HG03521 (cell line): ENCODE results near the gene CSDE1.
A peak's percentile ranks its signal among the peaks of the same experiment; 100 is the strongest.

ENCODE experiments used
- ATAC-seq: cut with Tn5 transposase; IDR thresholded peaks from one replicate; pipeline ENCODE4 v1.9.1; 2021; ENCODE audit warnings: mild to moderate bottlenecking, moderate library complexity; ENCODE audit not compliant: unreplicated experiment

The CSDE1 gene

DNA sequence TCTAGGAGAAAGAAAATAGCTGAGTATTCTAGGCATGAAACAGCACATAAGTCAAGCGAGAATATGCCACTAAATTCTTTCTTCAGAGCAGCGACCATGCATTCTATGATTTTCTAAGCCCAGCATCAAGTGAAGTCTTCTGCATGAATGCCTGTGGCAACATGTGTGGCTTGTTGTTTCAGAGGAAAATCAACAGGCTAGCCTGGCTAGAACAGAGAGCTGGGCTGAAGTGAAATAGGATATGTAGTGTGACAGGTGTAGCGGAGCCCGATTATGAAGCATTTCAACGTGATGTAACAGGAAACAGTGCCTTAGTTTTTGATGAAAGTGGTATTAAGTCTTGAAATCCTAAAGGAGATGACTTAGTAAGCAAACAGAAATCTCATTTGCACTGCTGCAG is 7.0 kb downstream of the CSDE1 start:
- no peak for ATAC-seq

DNA sequence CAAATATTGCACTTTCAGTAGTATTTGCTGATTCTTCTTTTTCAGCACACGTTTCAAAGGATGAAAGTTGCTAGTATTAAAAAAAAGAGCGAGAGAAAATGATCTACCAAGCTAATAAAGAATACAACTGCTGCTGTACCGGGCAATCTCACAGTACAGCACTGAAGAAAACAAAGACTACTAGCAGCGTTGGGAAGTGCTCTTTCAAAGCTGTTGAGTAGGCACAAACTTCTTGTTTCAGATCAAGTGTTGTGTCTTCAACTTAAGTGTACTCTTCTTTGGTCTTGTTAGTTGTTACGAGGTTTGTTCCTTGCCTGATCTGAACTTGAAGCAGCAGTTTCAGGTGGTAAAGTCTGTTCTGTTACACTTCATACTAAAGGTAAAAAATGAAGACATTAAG is 7.9 kb downstream of the CSDE1 start:
- no peak for ATAC-seq

- no peak for ATAC-seq
These were observed 11.2 kb downstream of the CSDE1 start for GRCh38 chr1:114746450-114747121.

- no peak for ATAC-seq
These were observed 12.5 kb downstream of the CSDE1 start for GRCh38 chr1:114745291-114745690.

- ATAC-seq, result no peak
These were observed 15.6 kb downstream of the CSDE1 start for GRCh38 chr1:114741963-114742746.

DNA sequence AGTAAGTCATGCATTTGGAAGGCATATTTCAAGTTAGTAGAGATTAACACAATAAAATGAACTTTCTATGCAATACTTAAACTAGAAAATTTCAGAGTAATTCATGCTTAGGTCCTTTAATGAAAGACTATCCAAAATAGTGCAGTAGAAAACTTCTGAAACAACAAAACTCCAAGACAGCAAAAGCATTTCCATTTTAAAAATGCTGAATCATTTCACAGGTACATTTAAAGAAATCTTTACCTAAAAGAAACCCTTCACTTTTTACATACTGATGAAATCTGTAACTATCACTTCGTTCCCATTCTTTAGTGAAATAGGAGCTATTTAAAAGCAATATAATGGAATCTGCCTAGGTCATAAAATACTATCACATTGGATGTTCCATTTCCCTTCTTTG is 17.5 kb downstream of the CSDE1 start:
- ATAC-seq, result no peak

DNA sequence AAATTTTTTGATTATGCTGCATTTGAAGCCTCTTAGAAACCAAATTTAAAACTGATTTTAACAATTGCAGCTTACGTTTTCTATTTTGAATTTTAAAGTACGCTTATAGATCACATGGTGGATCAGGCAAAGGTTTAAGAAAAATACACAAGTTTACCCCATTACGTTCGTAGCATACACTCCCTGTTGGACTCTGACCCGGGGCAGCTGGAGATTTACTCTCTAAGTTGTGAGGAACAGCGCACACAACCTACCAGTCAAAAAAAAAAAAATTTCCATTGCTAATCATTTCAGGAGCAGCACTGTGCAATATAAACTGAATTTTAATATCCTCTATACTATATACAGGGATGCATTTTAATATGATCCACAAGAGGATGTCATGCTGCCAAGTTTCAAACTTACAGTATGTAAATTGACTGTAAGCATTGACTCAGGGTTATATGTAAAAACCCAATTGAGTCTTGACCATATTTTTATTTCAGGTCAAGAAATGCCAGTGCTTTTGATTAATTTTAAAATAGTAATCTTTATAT is 20.4 kb downstream of the CSDE1 start:
- no peak for ATAC-seq

DNA sequence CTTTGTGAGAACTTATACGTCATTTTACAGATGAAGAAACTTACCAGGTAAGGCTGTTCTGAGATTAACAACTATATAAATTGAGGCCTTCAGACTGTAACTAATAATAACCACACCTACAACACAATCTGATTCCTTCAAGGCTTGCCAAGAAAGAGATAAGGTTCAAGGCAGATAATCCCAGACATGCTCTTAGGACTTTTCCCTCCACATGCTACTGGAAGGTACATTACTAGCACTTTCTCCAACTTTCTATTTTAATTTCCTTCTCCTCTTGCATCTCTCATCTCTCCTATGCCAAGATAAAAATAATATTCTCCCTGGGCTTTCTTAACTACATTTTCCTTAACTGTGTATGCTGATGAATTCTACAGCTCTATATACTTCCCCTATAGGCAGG is 22.3 kb downstream of the CSDE1 start:
- no peak for ATAC-seq

GRCh38 chr1:114729782-114730181 is 28.0 kb downstream of the CSDE1 start:
- ATAC-seq, result no peak

DNA sequence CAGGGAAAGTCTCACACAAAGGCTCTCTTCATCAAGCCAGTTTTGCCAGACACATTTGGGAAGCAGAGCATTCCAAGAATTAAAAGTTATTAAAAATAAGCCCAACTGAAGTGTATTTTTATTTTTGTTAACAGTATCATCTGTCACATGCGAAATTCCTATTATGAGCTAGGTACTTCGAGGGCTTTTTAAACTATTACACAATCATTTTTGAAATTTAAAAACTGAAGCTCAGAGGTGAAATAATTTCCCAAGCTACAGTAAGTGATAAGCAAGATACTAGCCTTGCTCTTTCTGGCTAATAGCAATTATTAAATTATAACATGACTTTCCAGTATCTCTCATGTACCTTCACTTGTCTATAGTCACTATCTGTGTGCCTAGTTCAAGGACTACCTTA is 29.2 kb downstream of the CSDE1 start:
- ATAC-seq, result no peak

GRCh38 chr1:114725230-114725629 is 32.6 kb downstream of the CSDE1 start:
- ATAC-seq, result no peak

DNA sequence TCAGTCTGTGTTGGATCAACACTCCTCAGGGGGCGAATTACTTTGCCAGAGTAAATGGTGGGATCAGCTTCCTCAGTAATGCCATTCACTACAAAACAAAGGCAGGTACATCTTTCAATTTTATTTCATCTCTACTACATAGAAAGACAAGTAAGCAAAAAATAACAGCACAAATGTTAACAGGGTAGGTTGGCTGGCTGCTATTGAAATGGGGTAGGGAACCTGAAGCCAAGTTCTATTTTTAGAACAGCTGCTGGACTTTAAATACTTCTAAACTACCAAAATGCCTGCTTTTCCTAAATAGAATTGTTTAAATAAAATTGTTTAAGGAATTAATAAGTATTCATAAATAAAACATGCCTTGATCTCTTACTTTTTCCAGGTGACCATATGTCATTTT is 33.9 kb downstream of the CSDE1 start:
- no peak for ATAC-seq

DNA sequence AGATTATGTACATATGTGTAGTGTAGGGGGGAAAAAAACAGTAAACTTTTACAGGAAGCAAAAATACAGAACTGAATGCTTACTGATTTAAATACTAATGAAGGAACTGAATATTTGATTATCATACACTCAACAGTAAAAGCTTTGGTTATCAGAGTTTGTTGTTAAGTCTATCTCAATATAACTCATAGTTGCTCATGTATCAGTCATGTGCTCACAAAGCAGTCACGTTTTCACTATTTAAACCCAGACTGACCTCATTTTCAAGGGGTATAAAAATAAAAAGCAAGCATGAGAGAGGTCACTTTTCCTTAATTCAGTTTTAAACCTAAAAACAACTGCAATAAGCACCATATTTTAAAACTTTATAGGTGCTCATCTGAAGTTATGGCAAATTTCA is 34.3 kb downstream of the CSDE1 start:
- ATAC-seq, result no peak

- no peak for ATAC-seq
These were observed 37.3 kb downstream of the CSDE1 start for GRCh38 chr1:114720492-114720891.

- no peak for ATAC-seq
These were observed 38.4 kb downstream of the CSDE1 start for GRCh38 chr1:114719424-114719787.

DNA sequence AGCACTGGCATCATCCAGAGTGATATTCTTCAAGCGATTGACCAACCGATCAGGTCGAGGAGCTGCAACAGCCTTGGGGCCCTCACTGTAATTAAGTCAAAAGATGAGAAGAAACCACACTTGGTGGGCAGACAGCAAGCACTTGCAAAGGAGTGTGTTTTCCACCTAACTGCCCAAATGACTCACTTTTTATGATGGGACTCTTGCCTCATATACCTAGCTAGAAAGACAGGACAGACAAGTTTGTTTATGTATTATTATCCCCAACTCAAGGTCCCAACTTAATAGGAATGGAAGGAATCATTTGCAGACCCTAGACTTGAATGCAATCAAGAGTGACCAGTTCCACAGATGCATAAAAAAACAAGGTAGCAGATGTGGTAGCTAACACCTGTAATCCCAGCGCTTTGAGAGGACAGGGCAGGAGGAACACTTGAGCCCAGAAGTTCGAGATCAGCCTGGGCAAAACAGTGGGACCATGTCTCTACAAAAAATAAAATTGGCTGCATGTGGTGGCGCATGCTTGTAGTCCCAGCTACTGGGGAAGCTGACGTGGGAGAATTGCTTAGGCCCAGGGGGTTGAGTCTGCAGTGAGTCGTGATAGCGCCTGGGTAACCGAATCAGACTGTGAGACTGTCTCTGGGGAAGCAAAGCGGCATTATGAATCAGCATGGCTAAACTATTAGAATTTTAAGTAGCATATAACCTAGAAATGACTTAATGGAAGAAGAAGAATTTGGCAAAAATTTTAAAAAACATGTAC is 38.9 kb downstream of the CSDE1 start:
- ATAC-seq, result no peak

DNA sequence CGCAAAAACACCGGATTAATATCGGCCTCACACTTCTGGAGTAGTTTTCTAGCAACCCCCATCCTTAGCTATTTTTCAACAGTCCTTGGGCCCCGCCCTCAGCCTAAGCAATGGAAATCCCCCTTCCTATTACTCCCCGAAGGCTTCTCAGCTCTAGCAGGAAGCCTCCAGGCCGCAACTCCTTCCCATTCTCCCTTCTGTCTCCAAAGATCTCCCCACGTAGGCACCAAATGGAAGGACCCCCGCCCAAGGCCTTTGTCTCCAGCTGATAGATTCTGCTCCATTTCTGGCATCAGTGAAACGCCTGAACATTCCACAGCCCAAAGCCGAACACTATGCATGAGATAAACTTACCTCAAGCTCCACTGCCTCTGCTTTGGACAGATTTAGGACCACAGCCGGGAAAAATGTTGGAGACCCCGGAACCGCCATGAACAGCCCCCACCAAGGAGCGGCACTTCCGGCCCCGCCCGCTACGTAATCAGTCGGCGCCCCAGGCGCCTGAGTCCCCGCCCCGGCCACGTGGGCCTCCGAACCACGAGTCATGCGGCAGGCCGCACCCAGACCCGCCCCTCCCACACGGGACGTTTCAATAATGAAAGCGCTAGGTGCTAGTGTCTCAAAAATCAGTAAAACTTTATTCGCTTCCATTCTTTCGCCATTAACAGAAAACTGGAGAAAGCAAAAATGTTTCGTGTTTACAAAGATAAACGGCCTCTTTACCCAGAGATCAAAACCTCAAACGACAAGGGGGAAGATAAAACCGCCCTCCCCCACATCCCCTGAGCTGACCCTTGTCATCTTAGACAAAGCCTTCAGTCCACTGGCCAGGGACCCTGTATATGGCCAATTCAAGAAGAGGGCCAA is 41.2 kb downstream of the CSDE1 start, which contains the start of gene NRAS:
Gene NRAS (minus strand): TSS at position 468 of the 867 bp plus-strand sequence. CDS start 611 bp downstream, outside the sequence.
- peak; percentile 95 for ATAC-seq

GRCh38 chr1:114715952-114716303 is 41.9 kb downstream of the CSDE1 start:
- no peak for ATAC-seq

DNA sequence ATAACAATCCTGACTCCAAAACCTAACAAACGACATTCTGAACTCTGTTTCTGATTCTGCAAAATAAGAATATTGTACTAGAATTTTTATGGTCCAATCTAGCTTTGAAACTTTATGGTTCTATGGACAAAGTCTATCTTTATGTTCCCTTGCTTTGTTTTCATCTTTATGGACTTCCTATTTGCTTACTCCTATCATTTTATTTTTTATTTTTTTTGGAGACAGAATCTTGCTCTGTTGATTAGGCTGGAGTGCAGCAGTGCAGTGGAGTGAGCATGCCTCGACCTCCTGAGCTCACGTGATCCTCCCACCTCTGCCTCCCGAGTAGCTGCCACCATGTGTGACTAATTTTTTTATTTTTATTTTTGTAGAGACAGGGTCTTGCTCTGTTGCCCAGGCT is 44.8 kb downstream of the CSDE1 start:
- ATAC-seq, result no peak

- ATAC-seq, result no peak
These were observed 47.4 kb downstream of the CSDE1 start for GRCh38 chr1:114710360-114710759.

DNA sequence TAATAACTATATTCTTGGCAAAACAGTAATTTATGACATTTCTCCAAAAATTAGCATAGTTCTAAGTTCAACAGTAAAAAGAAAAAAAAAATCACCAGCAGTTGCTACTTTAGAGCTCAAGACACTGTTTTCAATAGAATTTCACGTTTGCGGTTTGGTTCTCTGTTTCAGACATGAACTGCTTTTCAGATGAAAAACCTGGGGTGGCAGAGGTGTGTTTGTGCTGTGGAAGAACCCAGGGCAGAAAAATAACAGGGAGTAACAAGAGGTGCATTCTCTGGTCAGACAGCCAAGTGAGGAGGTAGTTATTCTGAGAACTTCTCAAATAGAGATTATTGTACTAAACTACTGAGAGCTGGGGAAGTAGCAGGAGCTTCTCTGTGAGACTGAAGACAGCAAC is 50.2 kb downstream of the CSDE1 start:
- no peak for ATAC-seq
